Subcutaneous abdominal adipose tissue (tissue), 5 donors: ENCODE measurements around the gene SARS1.
"Not testable (repeated sequence)": the region's sequence is repeated elsewhere in the genome, so short reads cannot be mapped to it uniquely, and the experiment has no call there.

Experiments
- H3K27ac ChIP-seq: one replicate; pipeline ENCODE4 v1.7.0; 2013; ENCODE audit warnings: low read depth, mild to moderate bottlenecking, inconsistent platforms, low read length, moderate library complexity
- H3K27me3 ChIP-seq, 5 donors: one replicate each; pipeline ENCODE4 v1.7.0; 2013; ENCODE audit warnings: low read length in 5 of 5, inconsistent platforms in 1 of 5; ENCODE audit not compliant: control insufficient read depth in 5 of 5, insufficient read depth in 4 of 5
- H3K36me3 ChIP-seq, 5 donors: one replicate each; pipeline ENCODE4 v1.7.0; 2013; ENCODE audit warnings: low read length in 5 of 5; ENCODE audit not compliant: control insufficient read depth in 5 of 5, insufficient read depth in 5 of 5
- H3K4me1 ChIP-seq, 5 donors: one replicate each; pipeline ENCODE4 v1.7.0; 2013; ENCODE audit warnings: low read length in 5 of 5, mild to moderate bottlenecking in 3 of 5, moderate library complexity in 1 of 5; ENCODE audit not compliant: control insufficient read depth in 5 of 5, insufficient read depth in 5 of 5
- H3K4me3 ChIP-seq, 5 donors: one replicate each; pipeline ENCODE4 v1.7.0; 2013; ENCODE audit warnings: low read length in 5 of 5, low read depth in 1 of 5
- H3K9ac ChIP-seq, 5 donors: one replicate each; pipeline ENCODE4 v1.7.0; 2013; ENCODE audit warnings: low read length in 5 of 5, mild to moderate bottlenecking in 4 of 5, moderate library complexity in 3 of 5
- H3K9me3 ChIP-seq, 5 donors: one replicate each; pipeline ENCODE4 v1.7.0; 2013; ENCODE audit warnings: low read length in 5 of 5; ENCODE audit not compliant: control insufficient read depth in 5 of 5
- donor health status: healthy.
- donor health status: healthy.
- donor health status: healthy.
- donor health status: healthy.
- donor health status: healthy.

The SARS1 gene

GRCh38 chr1:109281680-109282496, 68.2 kb downstream of the SARS1 start:
- H3K36me3 ChIP-seq = no peaks in the 10 kb centered on the region
- H3K27ac ChIP-seq = no peak overlapping the region
- peak overlapping the region in 3 of 5 donors; percentile 29 to 81 (median 72) for H3K4me3 ChIP-seq
- no peaks in the 10 kb centered on the region for H3K9me3 ChIP-seq
- H3K27me3 ChIP-seq = no peaks in the 10 kb centered on the region
- H3K9ac ChIP-seq = peak overlapping the region in 2 of 5 donors; percentile 55 to 73
- H3K4me1 ChIP-seq = peaks cover 2 to 30% (median 24%) of the 10 kb centered on the region in 5 donors

- peak overlapping the region in 4 of 5 donors; percentile 54 to 89 (median 64) for H3K9ac ChIP-seq
- H3K4me1 ChIP-seq = peaks cover 2 to 26% (median 22%) of the 10 kb centered on the region in 5 donors
- no peak overlapping the region for H3K27ac ChIP-seq
- H3K27me3 ChIP-seq = no peaks in the 10 kb centered on the region
- H3K4me3 ChIP-seq = peak overlapping the region; percentile 38 to 86 (median 72)
- H3K36me3 ChIP-seq = no peaks in the 10 kb centered on the region
- H3K9me3 ChIP-seq = no peaks in the 10 kb centered on the region
These were observed 68.8 kb downstream of the SARS1 start for GRCh38 chr1:109282497-109282951.

- H3K4me1 ChIP-seq = peaks cover 2 to 24% (median 22%) of the 10 kb centered on the region in 5 donors
- no peaks in the 10 kb centered on the region for H3K27me3 ChIP-seq
- no peaks in the 10 kb centered on the region for H3K36me3 ChIP-seq
- H3K27ac ChIP-seq = peak within 1 kb of the TSS; percentile 61
- peak within 1 kb of the TSS; percentile 11 to 89 (median 81) for H3K9ac ChIP-seq
- peak within 1 kb of the TSS; percentile 66 to 86 (median 81) for H3K4me3 ChIP-seq
- H3K9me3 ChIP-seq = no peaks in the 10 kb centered on the region
These were observed 69.4 kb downstream of the SARS1 start, which contains the start of gene PSRC1 for GRCh38 chr1:109282952-109283747. TSS of gene PSRC1 (minus strand) at chr1:109283145.

- Histone ChIP-seq H3K9ac (peak overlapping the region; percentile 11 to 89 (median 81)), H3K27ac (peak overlapping the region; percentile 61), H3K4me3 (peak overlapping the region; percentile 66 to 86 (median 81)), H3K4me1 (peaks cover 2 to 24% (median 22%) of the 10 kb centered on the region in 5 donors), H3K36me3 (no peaks in the 10 kb centered on the region), H3K9me3 (no peaks in the 10 kb centered on the region), H3K27me3 (no peaks in the 10 kb centered on the region)
These were observed 70.3 kb downstream of the SARS1 start for GRCh38 chr1:109283748-109284600.

- H3K4me3 ChIP-seq, H3K27me3 ChIP-seq, H3K27ac ChIP-seq: not testable (repeated sequence)
These were observed 73.0 kb downstream of the SARS1 start for GRCh38 chr1:109286762-109287161.

More at GRCh38 chr1:109286762-109287161, 73.0 kb downstream of the SARS1 start:
- not testable (repeated sequence) for H3K9ac ChIP-seq, H3K9me3 ChIP-seq, H3K36me3 ChIP-seq
- peaks cover 2 to 21% (median 20%) of the 10 kb centered on the region in 5 donors for H3K4me1 ChIP-seq
